Choroid plexus epithelial cell (primary cell): ENCODE measurements around the gene FCN2.

Experiments
- DNase-seq: peaks from one replicate; pipeline ENCODE4 v3.0.0-alpha.2; 2010; ENCODE audit warnings: low read depth
- H3K4me3 ChIP-seq: 2 replicates; pipeline ENCODE4 v1.5.1; 2011; ENCODE audit warnings: low read depth, mild to moderate bottlenecking, control low read depth, low read length, moderate library complexity
- CTCF ChIP-seq: conservative IDR thresholded peaks from 2 replicates; pipeline ENCODE4 v1.5.1; 2011; ENCODE audit warnings: low read depth, mild to moderate bottlenecking, control low read depth, inconsistent platforms, low read length, moderate library complexity

FCN2 gene

GRCh38 chr9:134929193-134930158 is 48.9 kb downstream of the FCN2 start:
- H3K4me3 ChIP-seq: no peak overlapping the region
- no peak for TF ChIP-seq CTCF
- no peak for DNase-seq

- no peak for DNase-seq
- no peak for TF ChIP-seq CTCF
- H3K4me3 ChIP-seq: no peak overlapping the region
These were observed 49.8 kb downstream of the FCN2 start for GRCh38 chr9:134930398-134930797.

- DNase-seq: no peak
- H3K4me3 ChIP-seq: no peak overlapping the region
- no peak for TF ChIP-seq CTCF
These were observed 51.6 kb downstream of the FCN2 start for GRCh38 chr9:134932171-134932570.

GRCh38 chr9:134932606-134933005 is 52.0 kb downstream of the FCN2 start:
- H3K4me3 ChIP-seq: no peak overlapping the region
- DNase-seq: no peak
- TF ChIP-seq CTCF: no peak

GRCh38 chr9:134933076-134933659 is 52.6 kb downstream of the FCN2 start:
- DNase-seq: no peak
- H3K4me3 ChIP-seq: no peak overlapping the region
- TF ChIP-seq CTCF: no peak

GRCh38 chr9:134935056-134935640 is 54.5 kb downstream of the FCN2 start:
- no peak for TF ChIP-seq CTCF
- H3K4me3 ChIP-seq: no peak overlapping the region
- DNase-seq: no peak
